Fibroblast of mammary gland (primary cell): ENCODE measurements around the gene MKNK2.
"Not testable (repeated sequence)": the region's sequence is repeated elsewhere in the genome, so short reads cannot be mapped to it uniquely, and the experiment has no call there.

Experiments used
- DNase-seq: peaks from one replicate; pipeline ENCODE4 v3.0.0-alpha.2; 2010; ENCODE audit warnings: low read depth
- H3K4me3 ChIP-seq: 2 replicates; pipeline ENCODE4 v1.5.1; 2011; ENCODE audit warnings: low read depth, mild to moderate bottlenecking, low read length, moderate library complexity; ENCODE audit not compliant: control insufficient read depth
- TF ChIP-seq, protein P1 (sequence below): conservative IDR thresholded peaks from 2 replicates; pipeline ENCODE4 v1.5.1; 2011; ENCODE audit warnings: low read depth, low read length, inconsistent platforms; ENCODE audit not compliant: control insufficient read depth, insufficient read depth

The MKNK2 gene

DNA sequence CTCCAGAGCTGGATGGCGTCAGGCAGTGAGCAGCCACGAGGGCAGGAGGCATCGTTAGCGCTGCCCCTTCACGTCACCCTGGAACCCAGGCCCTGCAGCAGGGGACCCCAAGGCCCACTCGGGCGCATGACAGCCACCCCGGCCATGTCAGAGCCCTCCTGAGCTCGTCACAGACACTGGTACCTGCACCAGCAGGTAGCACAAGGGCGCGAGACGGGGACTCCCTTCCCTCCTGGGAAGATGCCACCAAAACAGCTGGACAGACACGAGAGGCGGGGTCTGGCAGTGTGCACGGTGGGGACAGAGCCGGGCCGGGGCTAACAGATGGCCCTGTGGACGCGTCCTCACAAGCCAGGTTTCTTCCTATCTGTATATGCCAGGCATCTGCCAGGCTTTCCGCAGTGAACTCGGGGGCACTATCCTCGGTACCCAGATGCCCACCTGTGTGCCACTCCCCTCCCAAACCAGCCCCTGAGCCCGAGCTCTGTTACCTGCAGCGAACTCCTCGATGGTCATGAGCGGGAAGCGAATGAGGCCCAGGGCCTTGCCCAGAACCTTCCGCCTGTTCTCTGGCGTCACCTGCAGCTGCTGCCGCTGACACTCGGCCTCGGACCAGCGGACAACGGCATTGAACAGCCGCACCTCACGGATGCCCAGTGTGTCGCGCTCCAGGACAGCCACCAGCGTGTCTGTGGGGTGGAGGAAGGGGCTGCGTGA, 61.4 kb downstream of the MKNK2 start:
- H3K4me3 ChIP-seq: no peak overlapping the region
- TF ChIP-seq, protein P1, sequence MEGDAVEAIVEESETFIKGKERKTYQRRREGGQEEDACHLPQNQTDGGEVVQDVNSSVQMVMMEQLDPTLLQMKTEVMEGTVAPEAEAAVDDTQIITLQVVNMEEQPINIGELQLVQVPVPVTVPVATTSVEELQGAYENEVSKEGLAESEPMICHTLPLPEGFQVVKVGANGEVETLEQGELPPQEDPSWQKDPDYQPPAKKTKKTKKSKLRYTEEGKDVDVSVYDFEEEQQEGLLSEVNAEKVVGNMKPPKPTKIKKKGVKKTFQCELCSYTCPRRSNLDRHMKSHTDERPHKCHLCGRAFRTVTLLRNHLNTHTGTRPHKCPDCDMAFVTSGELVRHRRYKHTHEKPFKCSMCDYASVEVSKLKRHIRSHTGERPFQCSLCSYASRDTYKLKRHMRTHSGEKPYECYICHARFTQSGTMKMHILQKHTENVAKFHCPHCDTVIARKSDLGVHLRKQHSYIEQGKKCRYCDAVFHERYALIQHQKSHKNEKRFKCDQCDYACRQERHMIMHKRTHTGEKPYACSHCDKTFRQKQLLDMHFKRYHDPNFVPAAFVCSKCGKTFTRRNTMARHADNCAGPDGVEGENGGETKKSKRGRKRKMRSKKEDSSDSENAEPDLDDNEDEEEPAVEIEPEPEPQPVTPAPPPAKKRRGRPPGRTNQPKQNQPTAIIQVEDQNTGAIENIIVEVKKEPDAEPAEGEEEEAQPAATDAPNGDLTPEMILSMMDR: no peak
- DNase-seq: no peak

DNA sequence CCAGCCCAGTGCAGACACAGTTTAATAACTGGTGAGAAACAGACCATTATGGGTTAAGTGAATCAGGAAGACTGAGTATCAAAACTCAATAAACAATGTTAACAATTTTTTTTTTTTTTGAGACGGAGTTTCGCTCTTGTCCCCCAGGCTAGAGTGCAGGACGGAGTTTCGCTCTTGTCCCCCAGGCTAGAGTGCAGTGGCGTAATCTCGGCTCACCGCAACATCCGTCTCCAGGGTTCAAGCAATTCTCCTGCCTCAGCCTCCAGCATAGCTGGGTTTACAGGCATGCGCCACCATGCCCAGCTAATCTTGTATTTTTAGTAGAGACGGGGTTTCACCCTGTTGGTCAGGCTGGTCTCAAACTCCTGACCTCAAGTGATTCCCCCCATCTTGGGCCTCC, 62.6 kb downstream of the MKNK2 start:
- H3K4me3 ChIP-seq, DNase-seq: not testable (repeated sequence)
